Thoracic aorta (tissue), 2 donors: ENCODE measurements around the gene SEC14L2. TPM values are rescaled to one million over a fixed set of nuclear protein-coding genes. Genes with fewer than 3 reads are reported as not detected.

Source experiments
- ATAC-seq: fragments of 150-250 bp; one replicate; pipeline ENCODE4 v1.8.0; 2017; ENCODE audit warnings: low read depth; ENCODE audit not compliant: insufficient number of reproducible peaks, low FRiP score
- DNase-seq: peaks from one replicate; pipeline ENCODE4 v3.0.0-alpha.2; 2020; ENCODE audit warnings: low spot score
- H3K27ac ChIP-seq, 2 donors: fragments of 200-600 bp; sonication (generic); 1 replicate in 1 of 2; 2 replicates in 1 of 2; pipeline ENCODE4 v1.5.1; 2016; ENCODE audit warnings: mild to moderate bottlenecking in 2 of 2, moderate library complexity in 2 of 2
- H3K27me3 ChIP-seq: fragments of 200-600 bp; sonication (generic); replicated peaks from 2 replicates; pipeline ENCODE4 v1.6.0; 2016; ENCODE audit warnings: mild to moderate bottlenecking; ENCODE audit not compliant: insufficient read depth
- H3K36me3 ChIP-seq: fragments of 200-600 bp; sonication (generic); one replicate; pipeline ENCODE4 v1.5.1; 2016
- H3K4me1 ChIP-seq, 2 donors: fragments of 200-600 bp; sonication (generic); 1 replicate in 1 of 2; 2 replicates in 1 of 2; pipeline versions ENCODE4 v1.5.1 to v1.6.0; 2016; ENCODE audit warnings: low read depth in 2 of 2, mild to moderate bottlenecking in 1 of 2; ENCODE audit not compliant: control insufficient read depth in 1 of 2
- H3K4me3 ChIP-seq: fragments of 200-600 bp; sonication (generic); 2 replicates; pipeline ENCODE4 v1.5.1; 2016; ENCODE audit warnings: mild to moderate bottlenecking
- H3K9me3 ChIP-seq: fragments of 200-600 bp; sonication (generic); 2 replicates; pipeline ENCODE4 v1.5.1; 2016
- total RNA-seq, 2 donors: library from RNA; depleted of rRNA; stranded (reverse); fragments of >200 nt; gene quantifications; one replicate each; pipeline versions ENCODE4 v1.1.0 to v1.2.3, GENCODE V29; 2016
- TF ChIP-seq, protein P1 (sequence below): fragments of 200-600 bp; sonication (generic); IDR thresholded peaks from one replicate; pipeline ENCODE4 v1.5.1; 2019; ENCODE audit warnings: antibody characterized with exemption

SEC14L2 gene
- total RNA-seq, 2 donors from 2014 or later: 6.4 to 18.3 TPM

DNA sequence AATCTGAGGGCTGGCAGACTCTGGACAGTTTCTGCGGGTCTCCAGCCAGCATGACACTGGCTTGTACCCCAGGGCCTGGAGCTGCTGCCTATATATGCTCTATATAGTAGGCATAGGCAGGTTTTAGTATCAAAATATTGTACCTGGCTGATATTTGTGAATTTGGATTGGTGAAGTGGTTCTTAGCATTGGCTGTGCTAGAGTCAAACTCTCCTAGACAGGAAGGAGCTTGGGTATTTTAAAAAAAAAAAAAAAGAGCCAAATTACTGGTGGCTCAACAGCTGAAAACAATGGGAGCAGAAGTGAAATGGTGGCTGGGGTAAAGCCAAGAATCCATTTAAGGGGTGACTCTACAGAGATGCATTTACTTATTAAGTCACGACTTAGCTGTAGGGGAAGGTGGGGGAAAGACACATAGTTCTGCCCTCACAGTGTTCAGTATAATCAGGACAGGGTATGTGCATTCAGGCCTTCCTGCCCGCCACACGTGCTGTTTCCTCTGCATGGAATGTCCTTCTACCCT, 17.8 kb downstream of the SEC14L2 start:
- no peak for ATAC-seq
- H3K36me3 ChIP-seq: peaks cover 44% of the 10 kb centered on the region
- H3K27me3 ChIP-seq: no peaks in the 10 kb centered on the region
- no peak overlapping the region for H3K4me3 ChIP-seq
- no peak overlapping the region for H3K27ac ChIP-seq
- TF ChIP-seq, protein P1, sequence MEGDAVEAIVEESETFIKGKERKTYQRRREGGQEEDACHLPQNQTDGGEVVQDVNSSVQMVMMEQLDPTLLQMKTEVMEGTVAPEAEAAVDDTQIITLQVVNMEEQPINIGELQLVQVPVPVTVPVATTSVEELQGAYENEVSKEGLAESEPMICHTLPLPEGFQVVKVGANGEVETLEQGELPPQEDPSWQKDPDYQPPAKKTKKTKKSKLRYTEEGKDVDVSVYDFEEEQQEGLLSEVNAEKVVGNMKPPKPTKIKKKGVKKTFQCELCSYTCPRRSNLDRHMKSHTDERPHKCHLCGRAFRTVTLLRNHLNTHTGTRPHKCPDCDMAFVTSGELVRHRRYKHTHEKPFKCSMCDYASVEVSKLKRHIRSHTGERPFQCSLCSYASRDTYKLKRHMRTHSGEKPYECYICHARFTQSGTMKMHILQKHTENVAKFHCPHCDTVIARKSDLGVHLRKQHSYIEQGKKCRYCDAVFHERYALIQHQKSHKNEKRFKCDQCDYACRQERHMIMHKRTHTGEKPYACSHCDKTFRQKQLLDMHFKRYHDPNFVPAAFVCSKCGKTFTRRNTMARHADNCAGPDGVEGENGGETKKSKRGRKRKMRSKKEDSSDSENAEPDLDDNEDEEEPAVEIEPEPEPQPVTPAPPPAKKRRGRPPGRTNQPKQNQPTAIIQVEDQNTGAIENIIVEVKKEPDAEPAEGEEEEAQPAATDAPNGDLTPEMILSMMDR: no peak
- no peaks in the 10 kb centered on the region for H3K9me3 ChIP-seq
- no peak for DNase-seq
- H3K4me1 ChIP-seq: no peaks in the 10 kb centered on the region

DNA sequence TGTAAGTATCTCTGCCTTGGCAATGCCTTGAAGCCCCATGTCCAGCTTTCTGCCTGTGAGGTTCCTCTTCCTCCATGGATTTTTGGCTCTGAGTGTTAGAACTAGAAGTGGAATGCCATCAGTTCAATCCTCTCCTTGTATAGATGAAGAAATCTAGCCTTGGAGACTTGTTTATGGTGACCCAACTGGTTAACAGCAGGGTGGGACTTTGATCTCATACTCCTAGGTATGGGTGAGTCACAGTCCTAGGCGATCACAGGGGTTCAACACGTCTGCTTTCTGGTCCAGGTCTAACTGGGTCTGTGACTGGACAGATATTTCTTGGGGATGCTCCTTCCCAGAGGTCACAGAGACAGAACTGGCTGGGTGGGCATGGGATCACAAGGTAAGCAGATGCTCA, 19.6 kb downstream of the SEC14L2 start:
- TF ChIP-seq, protein P1: no peak
- Histone ChIP-seq H3K27me3 (no peaks in the 10 kb centered on the region), H3K4me3 (no peak overlapping the region), H3K36me3 (peaks cover 33% of the 10 kb centered on the region), H3K27ac (no peak overlapping the region), H3K4me1 (peaks cover 5 to 14% of the 10 kb centered on the region in 2 donors), H3K9me3 (no peaks in the 10 kb centered on the region)
- no peak for DNase-seq
- ATAC-seq: no peak

DNA sequence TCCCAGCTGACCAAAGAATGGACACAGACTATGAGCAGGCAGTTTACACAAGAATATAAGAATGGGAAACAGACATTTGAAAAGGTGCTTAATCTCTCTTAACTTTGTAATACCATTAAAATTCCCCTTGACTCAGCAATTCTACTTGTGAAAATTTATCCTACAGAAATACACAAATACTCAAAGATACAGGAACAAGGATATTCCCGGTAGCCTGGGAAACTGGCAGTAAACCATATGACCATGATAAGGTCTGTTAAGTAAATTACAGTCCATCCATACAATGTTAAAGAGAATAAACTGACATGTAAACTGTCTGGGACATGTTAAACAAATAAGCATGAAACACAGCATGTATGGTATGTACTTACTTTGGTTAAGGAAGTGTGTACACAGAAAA, 20.0 kb downstream of the SEC14L2 start:
- H3K4me3 ChIP-seq: no peak overlapping the region
- H3K27me3 ChIP-seq: no peaks in the 10 kb centered on the region
- ATAC-seq (no peak), DNase-seq (no peak)
- peaks cover 5 to 18% of the 10 kb centered on the region in 2 donors for H3K4me1 ChIP-seq
- TF ChIP-seq, protein P1: no peak
- no peak overlapping the region for H3K27ac ChIP-seq
- peaks cover 33% of the 10 kb centered on the region for H3K36me3 ChIP-seq
- H3K9me3 ChIP-seq: no peaks in the 10 kb centered on the region

DNA sequence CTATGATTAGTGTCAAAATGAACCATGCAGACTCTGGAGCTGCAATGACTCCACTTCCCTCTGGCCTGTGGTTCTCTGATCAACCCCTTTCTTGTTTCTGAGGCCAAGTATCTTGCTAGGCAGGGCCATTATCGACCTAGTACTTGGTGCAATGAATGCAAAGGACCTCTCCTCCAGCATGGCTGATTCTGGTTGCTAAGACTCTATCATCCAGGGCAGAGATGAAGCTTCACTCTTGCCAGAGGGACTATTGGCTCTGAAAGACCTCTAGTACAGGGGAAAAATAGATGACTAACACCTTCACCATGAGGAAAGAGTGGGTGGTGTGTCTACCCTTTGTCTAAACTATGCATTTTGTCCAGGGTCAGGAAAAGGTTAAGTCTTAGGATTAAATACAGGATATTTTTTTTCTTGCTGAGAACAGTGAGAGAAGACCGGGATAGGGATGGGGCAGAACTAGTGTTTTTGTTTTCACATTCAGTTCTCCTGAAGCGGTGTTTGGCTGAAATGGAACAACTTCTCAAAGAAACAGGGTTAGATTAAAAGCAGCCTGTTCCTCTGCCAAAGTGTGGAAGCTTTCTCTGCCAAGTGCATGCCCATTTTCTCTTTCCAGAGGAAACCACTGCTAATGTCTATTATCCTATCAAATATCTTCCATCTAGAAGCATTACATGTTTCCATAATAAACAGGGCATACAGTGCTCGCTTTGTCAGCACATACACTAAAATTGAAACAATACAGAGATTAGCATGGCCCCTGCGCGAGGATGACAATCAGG, 23.7 kb downstream of the SEC14L2 start:
- H3K4me1 ChIP-seq: peaks cover 15 to 44% of the 10 kb centered on the region in 2 donors
- DNase-seq (no peak), ATAC-seq (no peak)
- H3K27ac ChIP-seq: peak overlapping the region; percentile 37 to 98
- no peak overlapping the region for H3K4me3 ChIP-seq
- H3K27me3 ChIP-seq: no peaks in the 10 kb centered on the region
- peaks cover 30% of the 10 kb centered on the region for H3K36me3 ChIP-seq
- TF ChIP-seq, protein P1: no peak
- no peaks in the 10 kb centered on the region for H3K9me3 ChIP-seq

DNA sequence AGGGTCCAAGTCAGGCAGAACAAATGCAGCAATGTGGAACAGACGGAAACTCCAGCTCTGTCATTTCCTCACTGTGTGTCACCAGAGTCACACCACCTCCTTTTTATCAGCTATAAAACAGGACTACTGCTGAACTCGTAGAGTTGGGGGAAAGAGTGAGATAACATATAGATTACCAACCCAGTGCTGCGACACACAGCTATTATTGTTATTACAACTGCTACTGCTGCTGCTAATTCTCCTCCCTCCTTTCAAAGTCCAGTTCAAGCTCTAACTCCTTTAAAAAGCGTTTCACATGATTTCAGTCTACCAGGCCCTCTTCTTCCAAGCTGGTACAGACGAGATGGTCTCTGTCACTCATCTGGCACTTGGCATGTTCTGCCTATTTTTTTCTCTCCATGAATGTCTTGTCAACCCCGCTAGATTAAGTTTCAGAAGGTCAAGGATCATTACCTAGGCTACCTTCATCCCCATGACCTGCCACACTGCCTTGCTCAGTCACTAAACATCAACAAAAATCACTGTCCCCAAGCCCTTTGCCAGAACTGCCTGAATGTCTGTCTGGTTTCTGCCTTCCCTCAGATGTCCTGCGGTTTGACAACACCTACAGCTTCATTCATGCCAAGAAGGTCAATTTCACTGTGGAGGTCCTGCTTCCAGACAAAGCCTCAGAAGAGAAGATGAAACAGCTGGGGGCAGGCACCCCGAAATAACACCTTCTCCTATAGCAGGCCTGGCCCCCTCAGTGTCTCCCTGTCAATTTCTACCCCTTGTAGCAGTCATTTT, 25.1 kb downstream of the SEC14L2 start:
- H3K36me3 ChIP-seq: peaks cover 16% of the 10 kb centered on the region
- ATAC-seq (no peak), DNase-seq (no peak)
- peaks cover 19 to 53% of the 10 kb centered on the region in 2 donors for H3K4me1 ChIP-seq
- TF ChIP-seq, protein P1: no peak
- peak overlapping the region; percentile 97 to 98 for H3K27ac ChIP-seq
- H3K27me3 ChIP-seq: no peaks in the 10 kb centered on the region
- H3K4me3 ChIP-seq: peak overlapping the region; percentile 83
- no peaks in the 10 kb centered on the region for H3K9me3 ChIP-seq
